NCI-H1417 (cell line): ENCODE measurements around the gene CXCL6.
A peak's percentile ranks its signal among the peaks of the same experiment; 100 is the strongest.

Experiments used
- DNase-seq, 3 experiments: peaks; one replicate each; lab custom pipeline; 2025; lab: John Stamatoyannopoulos, UW

The CXCL6 gene

DNA sequence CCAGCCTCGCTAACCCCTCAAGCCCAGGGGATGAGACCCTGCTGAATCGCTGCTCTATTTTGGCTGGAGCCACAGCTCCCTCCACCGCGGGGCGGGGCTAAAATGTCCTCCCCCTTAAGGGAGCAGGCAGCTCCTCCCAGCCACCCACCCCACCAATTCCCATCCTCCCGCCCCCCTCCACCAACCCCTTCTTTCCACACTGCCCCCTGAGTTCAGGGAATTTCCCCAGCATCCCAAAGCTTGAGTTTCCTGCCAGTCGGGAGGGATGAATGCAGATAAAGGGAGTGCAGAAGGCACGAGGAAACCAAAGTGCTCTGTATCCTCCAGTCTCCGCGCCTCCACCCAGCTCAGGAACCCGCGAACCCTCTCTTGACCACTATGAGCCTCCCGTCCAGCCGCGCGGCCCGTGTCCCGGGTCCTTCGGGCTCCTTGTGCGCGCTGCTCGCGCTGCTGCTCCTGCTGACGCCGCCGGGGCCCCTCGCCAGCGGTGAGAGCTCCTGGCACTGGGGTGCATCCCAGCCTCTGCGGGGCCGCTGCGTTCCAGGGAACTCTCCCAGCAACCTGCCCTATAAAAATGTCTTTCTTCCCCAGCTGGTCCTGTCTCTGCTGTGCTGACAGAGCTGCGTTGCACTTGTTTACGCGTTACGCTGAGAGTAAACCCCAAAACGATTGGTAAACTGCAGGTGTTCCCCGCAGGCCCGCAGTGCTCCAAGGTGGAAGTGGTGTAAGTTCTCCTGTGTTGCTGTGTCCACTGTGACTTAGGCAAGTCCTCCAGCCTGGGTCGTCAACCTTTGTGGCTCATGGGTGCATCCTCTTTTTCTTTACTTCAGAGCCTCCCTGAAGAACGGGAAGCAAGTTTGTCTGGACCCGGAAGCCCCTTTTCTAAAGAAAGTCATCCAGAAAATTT, at the start of gene CXCL6:
CXCL6 (plus strand) TSS at position 306 of the 907 bp plus-strand sequence; CDS start at position 379, 73 bp downstream.
- peak in 2 of 3 experiments; percentile 52 to 65 for DNase-seq

DNA sequence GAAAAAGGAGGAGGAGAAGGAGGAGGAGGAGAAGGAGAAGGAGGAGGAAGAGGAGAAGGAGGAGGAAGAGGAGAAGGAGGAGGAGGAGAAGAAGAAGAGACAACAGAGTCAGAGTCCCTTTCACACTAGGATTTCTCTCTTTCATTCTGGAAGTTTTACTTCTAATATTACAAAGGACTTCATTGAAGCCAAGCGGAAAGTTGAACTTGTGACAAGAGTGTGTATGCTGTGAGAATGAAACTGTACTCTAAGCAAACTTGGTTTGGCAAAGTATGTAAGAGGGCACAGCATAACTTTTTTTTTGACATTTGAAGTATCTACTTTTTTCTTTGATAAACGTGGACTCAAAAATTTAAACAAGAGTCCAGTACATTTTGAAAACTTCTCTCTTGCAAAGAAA, 48.1 kb upstream of the CXCL6 start:
- DNase-seq, result no peak

DNA sequence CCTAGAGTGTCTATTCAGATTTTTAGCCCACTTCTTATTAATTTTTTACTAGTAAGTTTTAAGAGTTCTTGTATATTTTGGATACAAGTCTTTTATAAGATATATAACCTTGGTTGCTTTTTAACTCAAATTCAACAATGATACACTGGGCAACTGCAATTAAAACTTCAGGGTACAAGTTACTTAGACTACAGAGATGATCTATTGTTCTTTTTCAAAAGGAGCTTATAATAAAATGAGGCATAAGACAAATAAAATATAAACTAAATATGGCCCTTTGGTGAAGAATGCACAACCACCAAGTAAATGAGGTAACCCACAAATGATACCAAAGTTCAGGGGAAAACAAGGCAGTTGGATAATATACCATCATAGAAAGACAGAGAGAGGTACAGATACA, 37.6 kb upstream of the CXCL6 start:
- DNase-seq, result no peak

DNA sequence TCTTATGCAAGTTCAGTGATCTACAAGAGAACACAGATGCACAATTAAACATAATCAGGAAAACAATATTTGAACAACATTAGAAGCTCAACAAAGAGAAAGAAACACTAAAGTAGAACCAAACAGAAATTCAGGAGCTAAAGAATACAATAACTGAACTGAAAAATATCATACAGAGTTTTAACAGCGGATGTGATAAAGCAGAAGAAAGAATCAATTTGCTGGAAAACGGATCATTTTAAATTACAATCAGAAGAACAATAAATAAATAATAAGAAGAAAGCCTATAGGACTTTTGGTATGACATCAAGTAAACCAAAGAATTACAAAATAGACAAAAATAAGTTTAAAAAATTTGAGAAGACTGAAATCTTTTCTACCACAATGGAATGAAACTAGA, 36.3 kb upstream of the CXCL6 start:
- no peak for DNase-seq

DNA sequence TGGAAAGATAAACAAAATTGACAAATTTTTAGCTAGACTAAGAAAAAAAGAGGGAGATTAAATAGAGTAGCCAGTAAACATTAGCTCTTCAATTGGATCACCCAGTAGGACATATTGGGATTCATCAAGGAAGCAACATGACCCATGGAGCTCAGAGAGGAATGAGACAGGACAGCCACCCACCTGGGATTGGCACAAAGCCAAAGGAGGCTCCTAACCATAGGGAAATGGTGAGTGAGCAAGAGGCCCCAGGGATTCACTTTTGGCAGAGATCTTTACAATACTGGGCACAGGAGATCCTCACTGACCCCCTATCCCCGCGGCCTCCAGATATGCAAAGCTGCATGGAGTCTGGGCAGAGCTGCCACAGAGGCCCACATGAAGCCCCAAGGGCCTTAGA, 34.8 kb upstream of the CXCL6 start:
- DNase-seq, result no peak

DNA sequence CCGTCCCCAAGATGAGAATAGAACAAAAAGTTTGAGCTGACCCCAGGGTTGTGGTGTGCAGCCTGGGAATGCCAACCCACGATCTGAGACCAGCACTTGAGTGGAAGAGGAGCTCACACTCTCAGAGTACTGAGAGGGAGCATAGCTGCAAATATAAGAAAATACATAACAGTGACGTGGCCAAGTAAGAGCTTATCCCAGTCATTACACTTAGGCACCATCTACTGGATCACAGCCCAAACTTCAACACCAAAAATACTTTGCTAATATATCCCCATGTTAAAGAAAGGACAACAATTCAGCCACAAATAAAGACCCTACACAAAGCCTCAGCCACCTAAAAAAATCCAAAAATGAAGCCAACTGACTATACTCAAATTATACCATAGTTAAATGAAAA, 33.3 kb upstream of the CXCL6 start:
- DNase-seq, result no peak

DNA sequence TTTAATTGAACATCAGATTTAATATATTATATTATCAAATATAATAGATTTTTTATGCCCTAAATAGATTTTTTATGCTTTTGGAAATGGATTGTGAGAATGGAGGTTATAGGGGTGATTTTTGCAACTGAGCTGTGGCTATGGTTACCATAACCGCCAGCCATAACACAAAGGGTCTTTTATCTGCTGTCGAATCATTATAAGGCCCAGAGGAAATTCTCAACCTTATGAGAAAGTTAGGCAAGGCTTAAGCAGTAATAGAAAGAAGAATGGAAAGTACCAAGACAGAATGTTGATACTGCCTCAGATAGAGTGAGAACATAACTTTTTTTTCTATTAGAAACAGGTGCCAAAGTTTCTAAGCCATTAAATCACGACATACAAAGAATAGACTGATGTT, 26.3 kb upstream of the CXCL6 start:
- DNase-seq, result no peak

DNA sequence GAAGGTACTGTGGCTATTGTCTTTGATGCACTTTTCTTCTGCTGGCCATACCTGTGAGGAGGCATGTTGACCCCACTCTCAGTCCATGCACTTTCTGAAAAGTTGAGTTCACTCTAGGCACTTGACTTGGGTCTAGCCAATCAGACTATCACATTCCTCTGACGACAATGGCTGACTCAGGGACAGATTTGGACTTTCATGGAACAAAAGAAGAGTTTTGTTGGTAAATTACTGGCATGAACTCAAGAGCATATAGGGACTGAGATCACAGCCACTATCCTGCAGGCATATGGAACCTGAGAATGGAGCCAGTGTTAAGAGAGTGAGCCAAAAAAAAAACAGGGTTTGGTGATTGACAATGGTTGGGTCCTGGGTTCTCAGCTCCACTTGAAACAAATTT, 24.6 kb upstream of the CXCL6 start:
- DNase-seq, result no peak

DNA sequence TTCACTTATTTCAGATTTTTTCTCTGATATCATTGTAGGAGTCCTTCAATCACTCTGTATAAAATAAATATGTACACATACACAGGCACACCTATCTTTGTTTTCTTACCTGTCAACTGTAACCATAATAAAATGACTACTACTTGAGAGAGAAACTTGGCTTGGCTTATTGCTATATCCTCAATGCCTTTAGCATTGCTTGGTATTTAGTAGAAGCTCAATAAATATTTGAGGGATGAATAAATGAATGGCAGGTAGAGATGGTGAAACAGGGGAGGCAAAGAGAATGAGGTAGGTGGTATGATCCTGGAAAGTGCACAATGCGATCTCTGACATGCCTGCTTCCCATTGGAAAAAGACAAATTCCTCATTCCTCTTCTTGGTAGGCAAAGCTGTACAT, 21.8 kb upstream of the CXCL6 start:
- DNase-seq, result no peak

DNA sequence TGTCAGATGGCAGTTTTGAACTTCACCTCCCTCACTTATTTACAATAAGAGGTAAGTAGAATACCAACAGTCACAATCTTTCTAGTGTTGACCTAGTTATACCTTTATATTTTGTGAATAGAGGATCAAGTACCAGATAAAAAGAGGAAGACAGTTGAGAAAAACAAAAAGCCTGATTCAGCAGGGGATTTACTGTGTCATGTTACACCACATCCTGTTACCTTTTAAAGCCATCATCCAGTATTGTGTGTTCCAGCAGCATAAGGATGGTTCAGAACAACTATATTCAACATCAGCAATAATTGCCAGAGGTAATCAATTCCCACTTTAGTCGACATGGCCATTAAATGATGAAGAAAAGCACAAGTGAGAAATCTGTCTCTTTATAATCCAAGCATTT, 21.3 kb upstream of the CXCL6 start:
- no peak for DNase-seq

DNA sequence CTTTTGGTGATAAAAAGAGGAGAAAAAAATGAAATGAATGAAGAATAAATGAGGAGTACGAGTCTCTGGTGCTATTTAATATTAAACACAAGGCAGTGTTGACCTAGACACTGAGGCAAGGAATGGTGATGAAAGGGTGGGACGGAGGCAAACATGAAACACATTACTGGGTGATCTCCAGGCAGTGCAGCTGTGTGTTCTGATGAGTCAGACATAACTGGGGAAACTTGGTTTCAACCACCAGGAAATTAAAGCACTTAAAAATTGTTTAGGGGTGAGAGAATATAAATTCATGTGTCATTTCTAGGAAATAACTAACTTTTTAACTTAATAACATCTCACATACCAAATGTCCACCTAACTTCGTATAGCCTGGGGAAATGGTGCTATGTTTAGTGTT, 19.7 kb upstream of the CXCL6 start:
- DNase-seq, result no peak

DNA sequence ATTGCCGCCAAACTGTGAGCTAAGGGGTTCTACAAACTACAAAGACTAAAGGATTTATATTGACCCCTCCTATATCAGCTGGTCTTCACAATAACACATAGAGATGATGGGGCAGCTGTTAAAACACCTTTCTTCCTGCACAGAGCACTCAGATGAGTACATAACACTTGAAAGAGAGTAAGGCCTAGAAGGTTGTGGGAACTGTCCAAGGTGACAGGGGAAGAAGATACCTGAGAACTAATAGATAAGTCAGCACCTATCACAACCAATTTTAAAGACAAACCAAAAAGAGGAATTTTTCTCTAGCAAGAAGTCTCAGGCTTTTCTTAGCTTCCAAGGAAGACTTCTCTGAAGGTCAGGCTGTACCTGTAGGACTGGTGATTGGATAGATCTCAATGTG, 19.1 kb upstream of the CXCL6 start:
- DNase-seq, result no peak

DNA sequence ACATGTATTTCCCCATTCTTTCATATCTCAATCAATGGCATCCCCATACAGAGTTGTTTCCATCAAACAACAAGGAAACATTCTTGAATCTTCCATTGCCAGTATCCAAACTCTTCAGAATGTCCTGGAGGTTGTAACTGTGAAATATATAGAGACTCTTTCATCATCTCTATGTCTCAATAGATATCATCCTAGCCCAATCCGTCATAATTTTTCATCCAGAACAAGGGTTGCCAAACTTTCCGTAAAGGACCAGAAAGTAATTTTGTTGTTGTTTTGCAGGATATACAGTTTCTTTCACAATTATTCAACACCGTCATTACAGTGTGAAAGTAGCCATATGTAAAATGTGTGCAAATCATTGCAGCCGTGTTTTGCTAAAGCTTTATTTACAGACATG, 15.2 kb upstream of the CXCL6 start:
- DNase-seq, result no peak

DNA sequence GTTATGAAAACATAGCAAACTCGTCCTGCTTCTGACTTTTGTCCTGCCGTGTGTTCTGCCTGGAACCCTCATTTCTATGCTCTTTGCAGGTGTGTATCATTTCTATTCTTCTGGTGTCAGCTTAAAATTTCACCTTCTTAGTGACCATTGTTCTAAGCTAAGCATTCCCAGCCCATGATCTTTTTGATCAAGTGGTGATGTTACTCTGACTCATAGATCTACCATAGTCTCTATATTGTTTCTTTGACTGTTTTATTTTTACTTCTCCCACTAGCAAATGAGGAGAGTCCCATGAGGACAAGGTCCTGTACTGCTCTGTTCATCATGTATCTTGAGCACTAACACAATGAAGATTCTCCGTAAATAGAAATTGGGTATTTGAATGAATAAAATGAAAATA, 14.1 kb upstream of the CXCL6 start:
- no peak for DNase-seq

DNA sequence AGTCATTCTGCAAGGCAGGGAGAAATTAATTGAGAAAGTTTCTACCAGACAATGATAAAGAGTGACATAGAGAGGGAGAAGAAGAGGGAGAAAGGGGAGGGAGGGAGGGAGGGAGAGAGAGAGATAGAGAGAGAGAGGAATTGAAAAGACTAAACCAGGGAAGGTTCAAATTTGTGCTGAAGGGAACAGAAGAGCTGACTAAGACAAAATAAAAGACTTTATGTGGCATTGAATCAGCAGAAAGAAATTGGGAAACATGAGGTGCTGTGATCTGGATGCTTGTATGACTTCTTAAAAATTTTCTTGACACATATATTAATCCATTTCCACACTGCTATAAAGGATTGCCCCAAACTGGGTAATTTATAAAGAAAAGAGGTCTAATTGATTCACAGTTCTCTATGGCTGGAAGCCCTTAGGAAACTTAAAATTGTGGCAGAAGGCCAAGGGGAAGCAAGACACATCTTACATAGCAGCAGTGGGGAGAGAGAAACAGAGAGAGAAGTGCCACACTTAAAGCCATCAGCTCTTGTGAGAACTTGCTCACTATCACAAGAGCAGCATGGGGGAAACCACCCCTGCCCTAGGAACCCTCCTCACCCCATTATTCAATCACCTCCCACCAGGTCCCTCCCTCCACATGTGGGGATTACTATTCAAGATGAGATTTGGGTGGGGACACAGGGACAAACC, 13.5 kb upstream of the CXCL6 start:
- no peak for DNase-seq

DNA sequence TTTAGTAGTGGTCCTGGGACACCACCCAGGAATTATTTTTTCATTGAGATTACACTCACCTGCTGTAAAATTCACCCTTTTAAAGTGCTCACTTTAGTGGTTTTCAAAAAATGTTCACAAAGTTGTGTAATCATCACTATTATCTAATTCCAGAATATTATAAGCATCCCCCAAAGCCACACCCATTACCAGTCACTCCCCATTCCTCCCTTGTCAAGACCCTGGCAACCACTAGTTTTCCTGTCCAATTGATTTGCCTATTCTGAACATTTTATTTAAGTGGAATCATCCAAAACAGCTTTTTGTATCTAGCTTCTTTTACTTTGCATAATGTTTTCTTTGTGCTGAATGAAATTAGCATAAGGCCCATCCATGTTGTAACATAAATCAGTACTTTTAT, 12.7 kb upstream of the CXCL6 start:
- DNase-seq, result no peak

DNA sequence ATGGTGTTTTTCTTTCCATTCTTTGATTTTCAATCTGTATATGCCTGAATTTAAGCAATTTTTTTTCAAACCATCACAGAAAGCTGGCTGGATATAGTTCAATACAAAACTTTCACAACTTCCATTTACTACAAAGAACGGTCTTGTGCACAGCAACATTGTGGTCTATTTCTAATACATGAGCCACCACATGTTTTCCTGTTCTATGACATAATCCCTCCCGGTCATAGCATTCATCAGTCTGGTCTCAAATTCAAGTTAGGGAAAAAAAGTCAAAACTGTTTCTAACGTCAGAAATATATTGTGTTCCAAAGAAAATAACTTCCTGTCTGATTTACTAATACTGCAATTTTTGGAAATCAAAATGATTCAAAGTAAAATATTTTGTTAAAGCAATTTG, 7.5 kb upstream of the CXCL6 start:
- DNase-seq, result no peak

DNA sequence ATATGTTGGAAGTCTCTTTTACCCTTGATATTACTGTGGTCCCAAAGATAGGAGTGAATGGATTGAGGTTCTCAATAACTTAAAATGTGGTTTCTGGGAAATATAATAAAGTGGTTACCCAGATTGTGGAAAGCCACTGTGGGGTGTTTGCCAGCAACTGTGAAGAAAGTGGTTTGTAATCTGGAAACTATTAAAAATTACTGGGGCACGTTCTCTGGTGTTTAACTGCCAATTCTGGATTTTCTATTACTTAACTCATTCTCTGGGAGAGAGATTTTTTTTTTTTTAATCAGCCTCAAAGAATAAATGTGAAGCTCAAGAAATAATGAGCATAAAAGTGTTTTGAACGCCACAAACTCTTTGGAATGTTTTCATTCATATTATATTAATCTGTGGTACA, 4.9 kb upstream of the CXCL6 start:
- no peak for DNase-seq

DNA sequence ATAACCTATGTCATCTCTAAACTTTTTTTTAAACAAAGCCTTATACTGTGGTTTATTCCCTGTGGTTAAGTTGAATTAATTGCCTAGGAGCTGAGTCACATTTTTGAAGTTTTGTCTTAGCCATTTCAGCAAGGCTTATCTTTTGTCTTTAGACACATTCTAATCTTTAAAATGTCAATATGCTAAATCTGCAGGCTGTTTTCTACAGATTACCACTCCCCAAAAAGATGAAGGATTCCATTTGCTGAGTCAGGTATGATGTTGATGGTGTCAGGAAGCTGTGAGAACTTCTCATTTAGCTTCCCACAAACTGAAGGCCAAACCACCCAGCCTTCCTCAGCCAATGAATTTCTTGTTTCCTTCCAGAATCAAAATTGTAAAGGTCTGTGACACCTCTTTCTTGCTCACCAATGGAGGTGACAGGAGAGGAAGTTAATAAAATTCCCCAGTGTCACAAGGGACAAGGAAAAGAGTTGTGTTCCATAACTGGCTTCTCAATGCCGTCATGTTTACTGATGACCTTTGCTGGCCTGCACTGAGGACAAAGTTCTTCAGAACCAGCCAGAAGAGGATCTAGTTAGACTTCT, 3.7 kb upstream of the CXCL6 start:
- DNase-seq, result no peak

DNA sequence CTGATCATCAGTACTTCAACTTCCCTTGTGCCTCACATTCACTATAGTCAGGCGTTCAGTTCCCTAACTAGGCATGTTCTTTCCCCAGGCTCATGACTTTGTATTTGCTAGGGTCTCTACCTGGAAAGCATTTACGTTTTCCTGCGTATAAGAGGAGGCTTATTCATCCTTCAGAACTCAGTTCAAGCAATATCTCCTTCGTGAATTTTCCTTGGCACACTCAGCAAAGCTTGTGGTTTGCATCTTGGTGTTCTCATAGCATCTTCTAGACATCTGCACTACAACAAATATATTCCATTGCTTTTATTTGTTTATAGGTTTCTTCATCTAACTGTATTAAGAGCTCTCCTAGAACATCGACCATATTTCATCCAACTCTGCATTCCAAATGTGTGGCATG, 2.6 kb downstream of the CXCL6 start:
- no peak for DNase-seq

DNA sequence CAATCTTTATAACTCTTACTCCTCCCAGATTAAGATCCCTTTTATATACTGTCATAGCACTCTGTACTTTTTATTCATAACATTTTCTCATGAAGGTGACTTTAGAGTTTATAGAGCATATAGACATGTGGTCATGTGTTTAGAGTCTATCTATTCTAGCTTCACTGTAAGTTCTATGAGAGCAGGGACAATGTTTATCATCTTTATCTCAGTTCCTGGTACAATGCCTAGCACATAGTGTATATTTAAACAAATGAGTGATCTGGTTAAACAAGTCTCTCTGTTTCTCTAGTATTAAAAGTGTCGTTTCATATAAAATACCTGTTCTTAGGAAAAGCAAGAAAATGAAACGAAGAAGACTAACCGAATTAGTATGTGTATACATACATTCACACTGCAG, 3.2 kb downstream of the CXCL6 start:
- no peak for DNase-seq

DNA sequence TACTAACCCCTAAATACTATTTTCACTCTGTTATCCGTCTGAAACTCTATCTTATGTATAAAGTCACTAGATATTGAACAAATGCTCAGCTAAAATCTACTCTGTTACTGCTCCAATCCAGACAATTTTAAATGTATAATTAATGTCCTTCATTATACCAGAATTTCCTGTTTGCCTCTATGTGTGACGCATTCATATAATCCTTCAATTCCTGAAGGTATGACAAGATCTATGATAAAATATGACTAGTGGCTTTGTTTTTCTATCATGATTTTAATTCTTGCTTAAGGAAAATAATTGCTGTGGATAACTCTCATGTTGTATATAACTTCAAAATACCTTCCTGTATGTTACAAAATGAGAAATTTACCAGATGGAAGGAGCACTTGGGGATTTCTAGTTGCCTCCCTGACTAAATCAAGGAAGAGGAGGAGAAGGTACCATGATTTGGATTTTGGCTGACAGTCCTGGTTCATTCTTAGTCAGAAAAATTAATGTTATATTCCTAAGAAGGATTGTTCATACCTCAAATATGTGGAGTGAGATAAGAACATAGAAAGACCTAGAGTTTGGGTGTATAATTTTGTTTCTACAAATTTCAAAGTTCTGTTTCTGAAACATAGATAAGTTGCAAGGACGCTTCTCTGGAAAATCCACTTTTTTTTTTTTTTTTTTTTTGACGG, 4.9 kb downstream of the CXCL6 start:
- DNase-seq, result no peak

DNA sequence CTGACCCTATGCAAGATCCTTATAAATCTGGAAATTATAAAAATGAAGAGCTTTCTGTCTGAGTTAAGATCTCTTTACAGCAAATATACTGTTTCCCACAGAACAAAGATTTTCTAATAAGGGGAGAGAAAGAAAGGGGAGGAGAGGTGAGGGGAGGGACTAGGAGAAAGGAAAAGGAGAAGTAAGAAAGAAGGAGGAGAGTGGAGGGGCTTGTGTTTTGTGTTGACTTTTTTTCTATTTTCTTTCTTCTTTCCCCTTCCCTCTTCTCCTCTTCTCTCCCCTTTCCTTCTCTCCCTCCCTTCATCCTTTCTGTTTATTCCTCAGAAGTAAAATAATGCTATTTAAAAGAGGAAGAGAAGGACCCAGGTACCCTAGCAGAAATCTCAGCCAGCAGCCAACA, 6.2 kb downstream of the CXCL6 start:
- DNase-seq, result no peak
